WTC11 (cell line): Measurements from ENCODE around the gene SH2B3.

Experiments used
- CREB1 ChIP-seq: sonication (generic); formaldehyde crosslinking; IDR thresholded peaks from 2 replicates; pipeline ENCODE4 v1.8.0; 2023; ENCODE audit warnings: mild to moderate bottlenecking, missing genetic modification reagents
- KAT7 ChIP-seq: sonication (generic); formaldehyde crosslinking; IDR thresholded peaks from 2 replicates; pipeline ENCODE4 v1.8.1; 2023; ENCODE audit warnings: missing genetic modification reagents, mild to moderate bottlenecking, borderline replicate concordance
- NR2C2 ChIP-seq: sonication (generic); formaldehyde crosslinking; IDR thresholded peaks from 2 replicates; pipeline ENCODE4 v1.8.0; 2022; ENCODE audit warnings: mild to moderate bottlenecking, missing genetic modification reagents
- TF ChIP-seq, protein P1 (sequence below): sonication (generic); formaldehyde crosslinking; IDR thresholded peaks from 2 replicates; pipeline ENCODE4 v1.8.0; 2022; ENCODE audit warnings: mild to moderate bottlenecking, missing genetic modification reagents
- TF ChIP-seq, protein P2 (sequence below): sonication (generic); formaldehyde crosslinking; IDR thresholded peaks from 2 replicates; pipeline ENCODE4 v1.8.1; 2022; ENCODE audit warnings: mild to moderate bottlenecking, missing genetic modification reagents, moderate library complexity, borderline replicate concordance

DNA sequence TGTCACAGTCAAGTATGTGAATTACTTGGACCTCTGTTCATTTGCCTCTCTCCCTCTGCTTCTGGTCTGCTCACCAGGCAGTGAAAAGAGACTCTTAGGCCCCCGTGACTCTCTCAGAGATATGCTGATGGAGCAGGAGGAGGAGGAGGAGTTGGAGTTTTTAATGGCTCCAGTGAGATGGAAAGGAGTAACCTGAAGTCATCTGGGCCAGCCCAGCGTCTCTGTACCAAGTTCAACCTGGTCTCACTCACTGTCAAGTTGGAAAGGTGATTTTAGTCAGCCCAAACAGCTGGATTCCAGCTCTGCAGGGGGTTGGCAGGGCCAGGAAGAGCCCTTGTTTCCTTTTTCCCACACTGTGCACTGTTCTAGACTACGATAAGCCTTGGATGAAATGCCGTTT, 48.6 kb downstream of the SH2B3 start:
- TF ChIP-seq CREB1: no peak
- TF ChIP-seq, protein P1, sequence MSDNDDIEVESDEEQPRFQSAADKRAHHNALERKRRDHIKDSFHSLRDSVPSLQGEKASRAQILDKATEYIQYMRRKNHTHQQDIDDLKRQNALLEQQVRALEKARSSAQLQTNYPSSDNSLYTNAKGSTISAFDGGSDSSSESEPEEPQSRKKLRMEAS (CRISPR knock-in tag): no peak
- no peak for TF ChIP-seq NR2C2 (CRISPR knock-in tag)
- TF ChIP-seq, protein P2, sequence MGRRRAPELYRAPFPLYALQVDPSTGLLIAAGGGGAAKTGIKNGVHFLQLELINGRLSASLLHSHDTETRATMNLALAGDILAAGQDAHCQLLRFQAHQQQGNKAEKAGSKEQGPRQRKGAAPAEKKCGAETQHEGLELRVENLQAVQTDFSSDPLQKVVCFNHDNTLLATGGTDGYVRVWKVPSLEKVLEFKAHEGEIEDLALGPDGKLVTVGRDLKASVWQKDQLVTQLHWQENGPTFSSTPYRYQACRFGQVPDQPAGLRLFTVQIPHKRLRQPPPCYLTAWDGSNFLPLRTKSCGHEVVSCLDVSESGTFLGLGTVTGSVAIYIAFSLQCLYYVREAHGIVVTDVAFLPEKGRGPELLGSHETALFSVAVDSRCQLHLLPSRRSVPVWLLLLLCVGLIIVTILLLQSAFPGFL (CRISPR knock-in tag): no peak
- TF ChIP-seq KAT7: no peak
